Measurements from ENCODE around the gene MAL. TPM values are rescaled to one million over a fixed set of nuclear protein-coding genes. Genes with fewer than 3 reads are reported as not detected.

The MAL gene
- total and polyA plus RNA-seq, 2 of the 13 experiments (the other 11 are each of a cell fraction or from before 2014, with no cell fraction given), result not detected

GRCh38 chr2:95047629-95048510 lies 22.4 kb downstream of the MAL start:
- Histone ChIP-seq H2AFZ (ENCODE audit: low read length) (no peak overlapping the region), H3K79me2 (ENCODE audit: insufficient read depth, low read length) (no peaks in the 10 kb centered on the region), H3K36me3 (replicated peaks in 1 of 2; ENCODE audit: control insufficient read depth in 1 of 2, insufficient read depth in 2 of 2, low read length in 2 of 2) (no peaks in the 10 kb centered on the region), H3K27me3 (ENCODE audit: control insufficient read depth in 1 of 2, insufficient read depth in 2 of 2, low read length in 2 of 2) (peaks cover 12 to 84% of the 10 kb centered on the region in 2 experiments; a peak in 3 of 5 replicates), H3K4me3 (replicated peaks in 1 of 3; ENCODE audit: insufficient read depth in 1 of 3, low read depth in 2 of 3, low read length in 3 of 3) (no peak overlapping the region), H3K9me3 (ENCODE audit: low read length) (no peaks in the 10 kb centered on the region), H3K4me1 (ENCODE audit: insufficient read depth, low read length) (no peaks in the 10 kb centered on the region), H4K20me1 (ENCODE audit: insufficient read depth, low read length) (no peaks in the 10 kb centered on the region), H3K4me2 (ENCODE audit: low read depth, low read length) (no peak overlapping the region), H3K27ac (ENCODE audit: extremely low read length, insufficient read depth, low read length) (no peak overlapping the region), H3K9ac (ENCODE audit: insufficient read depth, low read depth, low read length) (no peak overlapping the region)
- 21% methylated on average over 17 of the region's 17 CpGs for WGBS (ENCODE audit: low lambda C conversion rate)
- intact Hi-C loops (cut with micrococcal nuclease; ENCODE audit: unreplicated experiment), result no loop called here
- ChIA-PET POLR2A (no interaction called here), CTCF (ENCODE audit: low intra/inter-chr PET ratio, low total read pairs) (no interaction called here)
- no TSS peak for BruUV-seq (replicated peaks)
- in situ Hi-C loops (cut with HindIII; ENCODE audit: extremely low pct_ligation_motif_present, low pct_unique_long_range_greater_than_20kb), result no loop called here
- no peak for FAIRE-seq
- ATAC-seq, result no peak
- no peak for DNase-seq (ENCODE audit: low spot score)
- no peak for TF ChIP-seq ARID5B (CRISPR knock-in tag; IDR thresholded peaks at IDR 0.05)
- TF ChIP-seq CHD4 (IDR thresholded peaks at IDR 0.05; ENCODE audit: borderline replicate concordance, low read length), result no peak
- TF ChIP-seq USF2 (IDR thresholded peaks at IDR 0.05; ENCODE audit: low read depth, low read length), result no peak
- no peak for TF ChIP-seq USF2 (CRISPR knock-in tag; IDR thresholded peaks at IDR 0.05; ENCODE audit: borderline replicate concordance)
- no peak for TF ChIP-seq POLR2A (IDR thresholded peaks at IDR 0.05; ENCODE audit: insufficient read depth in 1 of 2, low read depth in 2 of 2, low read length in 2 of 2)
- no peak for TF ChIP-seq HNRNPL (IDR thresholded peaks at IDR 0.05; ENCODE audit: low read depth, low read length)
- no peak for TF ChIP-seq ZSCAN31 (CRISPR knock-in tag; IDR thresholded peaks at IDR 0.05; ENCODE audit: low read depth)
- no peak for TF ChIP-seq THAP8 (CRISPR knock-in tag; IDR thresholded peaks at IDR 0.05; ENCODE audit: borderline replicate concordance)
- no peak for TF ChIP-seq NCOR1 (IDR thresholded peaks at IDR 0.05; ENCODE audit: borderline replicate concordance, low read length)
- TF ChIP-seq ZBTB26 (CRISPR knock-in tag; IDR thresholded peaks at IDR 0.05; ENCODE audit: borderline replicate concordance), result no peak
- TF ChIP-seq ZNF605 (CRISPR knock-in tag; IDR thresholded peaks at IDR 0.05), result no peak
- no peak for TF ChIP-seq ZNF746 (CRISPR knock-in tag; IDR thresholded peaks at IDR 0.05)
- no peak for TF ChIP-seq ZNF879 (CRISPR knock-in tag; IDR thresholded peaks at IDR 0.05)

Measured in HepG2 (cell line).